ENCODE results near the gene BTBD2.

DNA sequence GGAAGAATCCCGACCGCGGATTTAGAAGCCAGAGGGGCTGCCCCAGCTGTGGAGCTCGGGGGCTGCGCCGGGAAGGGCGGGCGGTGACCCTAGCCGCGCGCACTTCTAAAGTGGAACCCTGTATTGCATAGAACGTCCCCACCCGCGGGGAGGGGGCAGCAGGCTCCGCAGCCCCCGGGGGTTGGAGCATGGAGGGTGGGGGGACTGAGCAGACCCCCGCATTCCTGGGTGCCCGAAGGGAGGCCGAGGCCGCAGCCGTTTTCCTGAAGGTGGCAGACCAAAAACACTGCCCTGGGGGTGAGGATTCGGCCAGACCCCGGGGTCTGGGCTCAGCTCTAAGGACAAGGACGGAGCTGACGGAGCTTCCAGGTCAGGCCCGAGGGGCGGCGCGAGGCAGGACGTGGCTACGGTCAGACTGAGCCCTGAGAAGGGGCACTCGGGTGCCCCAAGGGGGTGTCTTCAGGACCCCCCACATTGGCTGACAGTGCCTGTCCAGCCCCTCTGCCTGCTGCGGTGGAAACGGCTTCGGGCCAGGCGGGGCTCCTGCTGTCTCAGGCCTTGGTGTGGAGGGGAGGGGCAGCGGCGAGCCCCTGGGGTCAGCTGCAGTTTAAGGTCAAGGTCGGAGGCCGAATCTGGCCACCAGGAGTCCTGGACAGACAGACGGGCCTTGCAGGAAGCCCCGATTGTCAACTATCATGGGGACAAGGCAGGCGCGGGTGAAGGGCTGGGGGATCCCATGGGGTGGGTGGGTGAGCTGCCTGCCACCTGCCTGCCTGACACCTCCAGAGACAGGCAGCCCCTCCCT, 23.0 kb upstream of the BTBD2 start:
- TF ChIP-seq CTCF (conservative IDR thresholded peaks at IDR 0.05; ENCODE audit: low read depth in 2 of 2), result no peak
- TF ChIP-seq POLR2AphosphoS5 (IDR thresholded peaks at IDR 0.05; ENCODE audit: low read depth), result no peak
- no peak for TF ChIP-seq EZH2 (IDR thresholded peaks at IDR 0.05; ENCODE audit: low read depth, unreplicated experiment)
